ENCODE data around the gene EYA2. TPM values are rescaled to one million over a fixed set of nuclear protein-coding genes. Genes with fewer than 3 reads are reported as not detected.

Gene EYA2
- total RNA-seq, 4 donors from 2014 or later, result 0.60 to 4.0 (median 0.99) TPM

GRCh38 chr20:46850416-46850815 lies 44.2 kb upstream of the EYA2 start:
- DNase-seq (no peak), ATAC-seq (no peak)
- H3K36me3 ChIP-seq, result no peaks in the 10 kb centered on the region
- no peak overlapping the region for H3K27ac ChIP-seq
- H3K9me3 ChIP-seq, result no peaks in the 10 kb centered on the region
- intact Hi-C loops (cut with DNase I; ENCODE audit: low total_unique reads) (no loop called here), in situ Hi-C loops (cut with MboI; ENCODE audit: low sequenced_read_pairs in 4 of 4) (no loop called here)
- peaks cover 0 to 4% (median 0%) of the 10 kb centered on the region in 3 donors for H3K27me3 ChIP-seq
- no peaks in the 10 kb centered on the region for H3K4me1 ChIP-seq
- H3K4me3 ChIP-seq, result no peak overlapping the region
- TF ChIP-seq POLR2A (IDR thresholded peaks at IDR 0.05) (no peak), CTCF (IDR thresholded peaks at IDR 0.05 in 4 of 5, conservative IDR thresholded peaks at IDR 0.05 in 1 of 5) (no peak)

GRCh38 chr20:46850896-46851295 lies 43.7 kb upstream of the EYA2 start:
- intact Hi-C loops (cut with DNase I; ENCODE audit: low total_unique reads), result no loop called here
- Histone ChIP-seq H3K9me3 (no peaks in the 10 kb centered on the region), H3K27ac (no peak overlapping the region), H3K27me3 (peaks cover 0 to 4% (median 0%) of the 10 kb centered on the region in 3 donors), H3K4me3 (no peak overlapping the region), H3K36me3 (no peaks in the 10 kb centered on the region), H3K4me1 (no peaks in the 10 kb centered on the region)
- ATAC-seq (no peak), DNase-seq (no peak)
- in situ Hi-C loops (cut with MboI; ENCODE audit: low sequenced_read_pairs in 4 of 4), result no loop called here
- TF ChIP-seq POLR2A (IDR thresholded peaks at IDR 0.05) (no peak), CTCF (IDR thresholded peaks at IDR 0.05 in 4 of 5, conservative IDR thresholded peaks at IDR 0.05 in 1 of 5) (no peak)

GRCh38 chr20:46851746-46852145 lies 42.9 kb upstream of the EYA2 start:
- Histone ChIP-seq H3K27ac (no peak overlapping the region), H3K4me1 (no peaks in the 10 kb centered on the region), H3K9me3 (no peaks in the 10 kb centered on the region), H3K4me3 (no peak overlapping the region), H3K27me3 (peaks cover 0 to 4% (median 0%) of the 10 kb centered on the region in 3 donors), H3K36me3 (no peaks in the 10 kb centered on the region)
- in situ Hi-C loops (cut with MboI; ENCODE audit: low sequenced_read_pairs in 4 of 4) (no loop called here), intact Hi-C loops (cut with DNase I; ENCODE audit: low total_unique reads) (no loop called here)
- DNase-seq (no peak), ATAC-seq (no peak)
- no peak for TF ChIP-seq CTCF (IDR thresholded peaks at IDR 0.05 in 4 of 5, conservative IDR thresholded peaks at IDR 0.05 in 1 of 5)
- no peak for TF ChIP-seq POLR2A (IDR thresholded peaks at IDR 0.05)

- H3K9me3 ChIP-seq, result no peaks in the 10 kb centered on the region
- no peak overlapping the region for H3K4me3 ChIP-seq
- in situ Hi-C loops (cut with MboI; ENCODE audit: low sequenced_read_pairs in 4 of 4), result no loop called here
- no peaks in the 10 kb centered on the region for H3K36me3 ChIP-seq
- TF ChIP-seq CTCF (IDR thresholded peaks at IDR 0.05 in 4 of 5, conservative IDR thresholded peaks at IDR 0.05 in 1 of 5), result no peak
- TF ChIP-seq POLR2A (IDR thresholded peaks at IDR 0.05), result no peak
- peaks cover 0 to 4% (median 0%) of the 10 kb centered on the region in 3 donors for H3K27me3 ChIP-seq
- H3K4me1 ChIP-seq, result no peaks in the 10 kb centered on the region
- DNase-seq (no peak), ATAC-seq (no peak)
- intact Hi-C loops (cut with DNase I; ENCODE audit: low total_unique reads), result no loop called here
- H3K27ac ChIP-seq, result no peak overlapping the region
Observed at GRCh38 chr20:46852313-46852712, 42.3 kb upstream of the EYA2 start.

GRCh38 chr20:46853926-46854325 lies 40.7 kb upstream of the EYA2 start:
- H3K4me1 ChIP-seq, result no peaks in the 10 kb centered on the region
- H3K27me3 ChIP-seq, result peaks cover 0 to 4% (median 0%) of the 10 kb centered on the region in 3 donors
- no peak overlapping the region for H3K4me3 ChIP-seq
- no peak for DNase-seq
- no peaks in the 10 kb centered on the region for H3K36me3 ChIP-seq
- no peaks in the 10 kb centered on the region for H3K9me3 ChIP-seq
- in situ Hi-C loops (cut with MboI; ENCODE audit: low sequenced_read_pairs in 4 of 4) (no loop called here), intact Hi-C loops (cut with DNase I; ENCODE audit: low total_unique reads) (no loop called here)
- no peak for TF ChIP-seq POLR2A (IDR thresholded peaks at IDR 0.05)
- no peak for TF ChIP-seq CTCF (IDR thresholded peaks at IDR 0.05 in 4 of 5, conservative IDR thresholded peaks at IDR 0.05 in 1 of 5)
- no peak overlapping the region for H3K27ac ChIP-seq
- ATAC-seq, result no peak
